GM23338 (cell line): ENCODE results near the gene PPA1. TPM values are rescaled to one million over a fixed set of nuclear protein-coding genes. Genes with fewer than 3 reads are reported as not detected.
A peak's percentile ranks its signal among the peaks of the same experiment; 100 is the strongest.

ENCODE experiments used
- ATAC-seq: fragments of 200-7000 bp; cut with Tn5 transposase; 3 replicates; pipeline ENCODE4 v1.9.1; 2020
- DNase-seq: peaks from one replicate; pipeline ENCODE4 v3.0.0-alpha.2; 2015; ENCODE audit warnings: low spot score
- H2AFZ ChIP-seq: fragments of 200-600 bp; sonication (generic); 2 replicates; pipeline ENCODE4 v1.8.0; 2016; ENCODE audit warnings: antibody characterized with exemption, mild to moderate bottlenecking, moderate library complexity
- H3F3A ChIP-seq: fragments of 200-600 bp; sonication (generic); replicated peaks from 2 replicates; pipeline ENCODE4 v1.8.0; 2017; ENCODE audit warnings: antibody characterized with exemption, mixed run types, low read depth
- H3K27ac ChIP-seq: fragments of 200-600 bp; sonication (generic); 2 replicates; pipeline ENCODE4 v1.6.1; 2016; ENCODE audit warnings: low read depth
- H3K27me3 ChIP-seq: fragments of 200-600 bp; sonication (generic); 2 replicates; pipeline ENCODE4 v1.8.0; 2016; ENCODE audit warnings: mild to moderate bottlenecking, mixed run types, moderate library complexity; ENCODE audit not compliant: insufficient read depth
- H3K36me3 ChIP-seq: fragments of 200-600 bp; sonication (generic); 2 replicates; pipeline ENCODE4 v1.8.0; 2016; ENCODE audit warnings: mild to moderate bottlenecking; ENCODE audit not compliant: insufficient read depth
- H3K4me1 ChIP-seq: fragments of 200-600 bp; sonication (generic); 2 replicates; pipeline ENCODE4 v1.8.0; 2016; ENCODE audit warnings: mild to moderate bottlenecking, moderate library complexity; ENCODE audit not compliant: insufficient read depth
- H3K4me2 ChIP-seq: fragments of 200-600 bp; sonication (generic); 2 replicates; pipeline ENCODE4 v1.7.1; 2017; ENCODE audit warnings: mixed run types
- H3K4me3 ChIP-seq: fragments of 200-600 bp; sonication (generic); 2 replicates; pipeline ENCODE4 v1.6.1; 2016; ENCODE audit warnings: mixed run types
- H3K79me2 ChIP-seq: fragments of 200-600 bp; sonication (generic); replicated peaks from 2 replicates; pipeline ENCODE4 v1.8.0; 2017; ENCODE audit warnings: mild to moderate bottlenecking; ENCODE audit not compliant: insufficient read depth
- H3K9me2 ChIP-seq: fragments of 200-600 bp; sonication (generic); 2 replicates; pipeline ENCODE4 v1.8.0; 2017; ENCODE audit not compliant: insufficient read depth
- H4K20me1 ChIP-seq: fragments of 200-600 bp; sonication (generic); replicated peaks from 2 replicates; pipeline ENCODE4 v1.8.0; 2017; ENCODE audit warnings: mild to moderate bottlenecking; ENCODE audit not compliant: insufficient read depth
- H3K27ac Mint-ChIP-seq: 2 replicates; pipeline ENCODE4 v1.8.0; 2020; ENCODE audit warnings: inconsistent platforms, mild to moderate bottlenecking, moderate library complexity, mixed read lengths
- H3K27me3 Mint-ChIP-seq: 3 replicates; pipeline ENCODE4 v1.8.0; 2022; ENCODE audit warnings: low read depth, mild to moderate bottlenecking, moderate library complexity, mixed read lengths, inconsistent platforms; ENCODE audit not compliant: insufficient read depth, poor library complexity
- H3K36me3 Mint-ChIP-seq: 3 replicates; pipeline ENCODE4 v1.8.0; 2021; ENCODE audit warnings: low read depth, mild to moderate bottlenecking, inconsistent platforms, moderate library complexity, mixed read lengths
- H3K4me1 Mint-ChIP-seq: 3 replicates; pipeline ENCODE4 v1.8.0; 2020; ENCODE audit warnings: mild to moderate bottlenecking, inconsistent platforms, mixed read lengths
- H3K4me3 Mint-ChIP-seq: 3 replicates; pipeline ENCODE4 v1.8.0; 2021; ENCODE audit warnings: moderate library complexity, mild to moderate bottlenecking, inconsistent platforms, mixed read lengths
- H3K9me3 Mint-ChIP-seq: 3 replicates; pipeline ENCODE4 v1.8.0; 2020; ENCODE audit warnings: moderate library complexity, mild to moderate bottlenecking, inconsistent platforms, mixed read lengths
- CREB1 ChIP-seq: fragments of 250-450 bp; sonication (Bioruptor Pico); IDR thresholded peaks from 2 replicates; pipeline ENCODE4 v1.5.0; 2020; ENCODE audit warnings: low read depth, mild to moderate bottlenecking, moderate library complexity
- EZH2 ChIP-seq: fragments of 200-600 bp; sonication (generic); IDR thresholded peaks from one replicate; pipeline ENCODE4 v1.8.0; 2017; ENCODE audit warnings: antibody characterized with exemption, mild to moderate bottlenecking, low read depth; ENCODE audit not compliant: unreplicated experiment
- EZH2phosphoT487 ChIP-seq: fragments of 200-600 bp; sonication (generic); IDR thresholded peaks from one replicate; pipeline ENCODE4 v1.8.1; 2018; ENCODE audit warnings: antibody characterized with exemption; ENCODE audit not compliant: unreplicated experiment
- JUNB ChIP-seq: IDR thresholded peaks from one replicate; pipeline ENCODE4 v1.6.1; 2016; ENCODE audit warnings: antibody characterized with exemption; ENCODE audit not compliant: unreplicated experiment
- NANOG ChIP-seq: IDR thresholded peaks from 2 replicates; pipeline ENCODE4 v1.6.1; 2016; ENCODE audit warnings: antibody characterized with exemption, borderline replicate concordance
- POLR2AphosphoS5 ChIP-seq: IDR thresholded peaks from 2 replicates; pipeline ENCODE4 v1.6.1; 2016; ENCODE audit warnings: antibody characterized with exemption, low read depth
- STAT1 ChIP-seq: IDR thresholded peaks from one replicate; pipeline ENCODE4 v1.6.1; 2016; ENCODE audit warnings: antibody characterized with exemption; ENCODE audit not compliant: unreplicated experiment
- ZNF114 ChIP-seq: fragments of 250-450 bp; sonication (Bioruptor Pico); IDR thresholded peaks from 2 replicates; pipeline ENCODE4 v1.5.0; 2020; ENCODE audit warnings: mild to moderate bottlenecking, moderate library complexity
- ZNF331 ChIP-seq: fragments of 250-450 bp; sonication (Bioruptor Pico); IDR thresholded peaks from 2 replicates; pipeline ENCODE4 v1.5.0; 2020; ENCODE audit warnings: low read depth, mild to moderate bottlenecking, moderate library complexity
- polyA plus RNA-seq: library from polyadenylated mRNA; unstranded; fragments of >200 nt; fragmentation: Nextera tagmentation; extraction: Ambion mirVana; gene quantifications from 2 replicates; pipeline ENCODE4 v1.2.1, GENCODE V29; 2016
- total RNA-seq: library from RNA; depleted of rRNA; stranded (reverse); fragments of >200 nt; shearing (Covaris generic); gene quantifications from 2 replicates; pipeline ENCODE4 v1.2.3, GENCODE V29; 2014
- TF ChIP-seq, protein P1 (sequence below): fragments of 250-450 bp; sonication (Bioruptor Pico); IDR thresholded peaks from 2 replicates; pipeline ENCODE4 v1.5.0; 2020; ENCODE audit warnings: mild to moderate bottlenecking, moderate library complexity
- TF ChIP-seq, protein P2 (sequence below): IDR thresholded peaks from one replicate; pipeline ENCODE4 v1.6.1; 2018; ENCODE audit warnings: antibody characterized with exemption; ENCODE audit not compliant: unreplicated experiment
- TF ChIP-seq, protein P3 (sequence below), 2 experiments: fragments of 200-600 bp in 1 of 2; sonication (generic) in 1 of 2; conservative IDR thresholded peaks; 2 replicates each; pipeline versions ENCODE4 v1.5.1 to v1.6.1; 2016 to 2017; ENCODE audit warnings: antibody characterized with exemption in 2 of 2, low read depth in 2 of 2, mild to moderate bottlenecking in 2 of 2, moderate library complexity in 1 of 2
- TF ChIP-seq, protein P4 (sequence below): IDR thresholded peaks from 2 replicates; pipeline ENCODE4 v1.6.1; 2016; ENCODE audit warnings: antibody characterized with exemption

Gene PPA1
- total and polyA plus RNA-seq, 2 experiments from 2014 or later = 135 to 228 TPM

DNA sequence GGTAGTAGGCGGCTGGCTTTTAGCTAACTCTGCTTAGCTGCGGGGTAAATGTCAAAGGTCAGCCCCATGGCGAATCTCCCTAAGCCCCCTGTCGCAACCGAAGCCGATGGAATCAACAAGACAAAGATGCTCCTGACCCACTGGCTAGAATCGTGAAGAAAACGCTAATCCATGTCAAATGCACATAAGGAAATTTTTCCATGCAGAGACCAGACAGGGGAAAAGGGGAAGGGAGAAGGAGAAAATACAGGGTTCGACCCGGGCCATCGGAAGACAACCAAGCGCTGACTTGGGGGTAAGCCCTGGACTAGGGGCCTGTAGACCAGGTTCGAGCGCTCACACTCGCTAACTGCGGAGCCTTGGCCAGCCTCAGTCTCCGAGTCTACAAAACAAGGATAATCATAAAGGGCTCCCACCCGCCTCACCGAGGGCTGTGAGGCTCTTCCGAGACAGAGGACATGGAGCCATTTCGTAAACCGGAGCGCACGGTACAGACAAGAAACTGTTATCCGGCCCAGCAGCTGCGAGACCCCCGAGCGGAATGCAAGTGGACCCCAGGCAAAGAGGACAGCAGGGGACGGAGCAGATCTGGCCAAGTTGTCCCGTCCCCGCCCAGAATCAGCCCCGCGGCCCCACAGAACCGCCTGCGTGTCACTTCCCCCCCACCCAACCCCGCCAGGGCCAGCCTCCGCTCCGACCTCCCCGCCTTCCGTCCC lies 63.4 kb downstream of the PPA1 start:
- H3F3A ChIP-seq = no peaks in the 10 kb centered on the region
- Mint-ChIP-seq H3K27me3 (peaks cover 4% of the 10 kb centered on the region), H3K36me3 (peaks cover 10% of the 10 kb centered on the region; the same call in 2 of the 3 replicates), H3K4me3 (peak overlapping the region; percentile 96), H3K9me3 (no peaks in the 10 kb centered on the region), H3K27ac (peak overlapping the region; percentile 90), H3K4me1 (peaks cover 16% of the 10 kb centered on the region; the same call in 2 of the 3 replicates)
- H3K4me2 ChIP-seq = peak overlapping the region; percentile 94
- no peaks in the 10 kb centered on the region for H3K36me3 ChIP-seq
- TF ChIP-seq CREB1 (CRISPR knock-in tag) (no peak), ZNF114 (CRISPR knock-in tag) (no peak), JUNB (no peak), POLR2AphosphoS5 (no peak), ZNF331 (no peak), STAT1 (no peak), EZH2 (no peak), NANOG (no peak), EZH2phosphoT487 (no peak)
- TF ChIP-seq, protein P1, sequence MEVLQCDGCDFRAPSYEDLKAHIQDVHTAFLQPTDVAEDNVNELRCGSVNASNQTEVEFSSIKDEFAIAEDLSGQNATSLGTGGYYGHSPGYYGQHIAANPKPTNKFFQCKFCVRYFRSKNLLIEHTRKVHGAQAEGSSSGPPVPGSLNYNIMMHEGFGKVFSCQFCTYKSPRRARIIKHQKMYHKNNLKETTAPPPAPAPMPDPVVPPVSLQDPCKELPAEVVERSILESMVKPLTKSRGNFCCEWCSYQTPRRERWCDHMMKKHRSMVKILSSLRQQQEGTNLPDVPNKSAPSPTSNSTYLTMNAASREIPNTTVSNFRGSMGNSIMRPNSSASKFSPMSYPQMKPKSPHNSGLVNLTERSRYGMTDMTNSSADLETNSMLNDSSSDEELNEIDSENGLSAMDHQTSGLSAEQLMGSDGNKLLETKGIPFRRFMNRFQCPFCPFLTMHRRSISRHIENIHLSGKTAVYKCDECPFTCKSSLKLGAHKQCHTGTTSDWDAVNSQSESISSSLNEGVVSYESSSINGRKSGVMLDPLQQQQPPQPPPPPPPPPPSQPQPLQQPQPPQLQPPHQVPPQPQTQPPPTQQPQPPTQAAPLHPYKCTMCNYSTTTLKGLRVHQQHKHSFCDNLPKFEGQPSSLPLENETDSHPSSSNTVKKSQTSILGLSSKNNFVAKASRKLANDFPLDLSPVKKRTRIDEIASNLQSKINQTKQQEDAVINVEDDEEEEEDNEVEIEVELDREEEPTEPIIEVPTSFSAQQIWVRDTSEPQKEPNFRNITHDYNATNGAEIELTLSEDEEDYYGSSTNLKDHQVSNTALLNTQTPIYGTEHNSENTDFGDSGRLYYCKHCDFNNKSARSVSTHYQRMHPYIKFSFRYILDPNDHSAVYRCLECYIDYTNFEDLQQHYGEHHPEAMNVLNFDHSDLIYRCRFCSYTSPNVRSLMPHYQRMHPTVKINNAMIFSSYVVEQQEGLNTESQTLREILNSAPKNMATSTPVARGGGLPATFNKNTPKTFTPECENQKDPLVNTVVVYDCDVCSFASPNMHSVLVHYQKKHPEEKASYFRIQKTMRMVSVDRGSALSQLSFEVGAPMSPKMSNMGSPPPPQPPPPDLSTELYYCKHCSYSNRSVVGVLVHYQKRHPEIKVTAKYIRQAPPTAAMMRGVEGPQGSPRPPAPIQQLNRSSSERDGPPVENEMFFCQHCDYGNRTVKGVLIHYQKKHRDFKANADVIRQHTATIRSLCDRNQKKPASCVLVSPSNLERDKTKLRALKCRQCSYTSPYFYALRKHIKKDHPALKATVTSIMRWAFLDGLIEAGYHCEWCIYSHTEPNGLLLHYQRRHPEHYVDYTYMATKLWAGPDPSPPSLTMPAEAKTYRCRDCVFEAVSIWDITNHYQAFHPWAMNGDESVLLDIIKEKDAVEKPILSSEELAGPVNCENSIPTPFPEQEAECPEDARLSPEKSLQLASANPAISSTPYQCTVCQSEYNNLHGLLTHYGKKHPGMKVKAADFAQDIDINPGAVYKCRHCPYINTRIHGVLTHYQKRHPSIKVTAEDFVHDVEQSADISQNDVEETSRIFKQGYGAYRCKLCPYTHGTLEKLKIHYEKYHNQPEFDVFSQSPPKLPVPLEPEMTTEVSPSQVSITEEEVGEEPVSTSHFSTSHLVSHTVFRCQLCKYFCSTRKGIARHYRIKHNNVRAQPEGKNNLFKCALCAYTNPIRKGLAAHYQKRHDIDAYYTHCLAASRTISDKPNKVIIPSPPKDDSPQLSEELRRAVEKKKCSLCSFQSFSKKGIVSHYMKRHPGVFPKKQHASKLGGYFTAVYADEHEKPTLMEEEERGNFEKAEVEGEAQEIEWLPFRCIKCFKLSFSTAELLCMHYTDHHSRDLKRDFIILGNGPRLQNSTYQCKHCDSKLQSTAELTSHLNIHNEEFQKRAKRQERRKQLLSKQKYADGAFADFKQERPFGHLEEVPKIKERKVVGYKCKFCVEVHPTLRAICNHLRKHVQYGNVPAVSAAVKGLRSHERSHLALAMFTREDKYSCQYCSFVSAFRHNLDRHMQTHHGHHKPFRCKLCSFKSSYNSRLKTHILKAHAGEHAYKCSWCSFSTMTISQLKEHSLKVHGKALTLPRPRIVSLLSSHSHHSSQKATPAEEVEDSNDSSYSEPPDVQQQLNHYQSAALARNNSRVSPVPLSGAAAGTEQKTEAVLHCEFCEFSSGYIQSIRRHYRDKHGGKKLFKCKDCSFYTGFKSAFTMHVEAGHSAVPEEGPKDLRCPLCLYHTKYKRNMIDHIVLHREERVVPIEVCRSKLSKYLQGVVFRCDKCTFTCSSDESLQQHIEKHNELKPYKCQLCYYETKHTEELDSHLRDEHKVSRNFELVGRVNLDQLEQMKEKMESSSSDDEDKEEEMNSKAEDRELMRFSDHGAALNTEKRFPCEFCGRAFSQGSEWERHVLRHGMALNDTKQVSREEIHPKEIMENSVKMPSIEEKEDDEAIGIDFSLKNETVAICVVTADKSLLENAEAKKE (CRISPR knock-in tag) = no peak
- TF ChIP-seq, protein P2, sequence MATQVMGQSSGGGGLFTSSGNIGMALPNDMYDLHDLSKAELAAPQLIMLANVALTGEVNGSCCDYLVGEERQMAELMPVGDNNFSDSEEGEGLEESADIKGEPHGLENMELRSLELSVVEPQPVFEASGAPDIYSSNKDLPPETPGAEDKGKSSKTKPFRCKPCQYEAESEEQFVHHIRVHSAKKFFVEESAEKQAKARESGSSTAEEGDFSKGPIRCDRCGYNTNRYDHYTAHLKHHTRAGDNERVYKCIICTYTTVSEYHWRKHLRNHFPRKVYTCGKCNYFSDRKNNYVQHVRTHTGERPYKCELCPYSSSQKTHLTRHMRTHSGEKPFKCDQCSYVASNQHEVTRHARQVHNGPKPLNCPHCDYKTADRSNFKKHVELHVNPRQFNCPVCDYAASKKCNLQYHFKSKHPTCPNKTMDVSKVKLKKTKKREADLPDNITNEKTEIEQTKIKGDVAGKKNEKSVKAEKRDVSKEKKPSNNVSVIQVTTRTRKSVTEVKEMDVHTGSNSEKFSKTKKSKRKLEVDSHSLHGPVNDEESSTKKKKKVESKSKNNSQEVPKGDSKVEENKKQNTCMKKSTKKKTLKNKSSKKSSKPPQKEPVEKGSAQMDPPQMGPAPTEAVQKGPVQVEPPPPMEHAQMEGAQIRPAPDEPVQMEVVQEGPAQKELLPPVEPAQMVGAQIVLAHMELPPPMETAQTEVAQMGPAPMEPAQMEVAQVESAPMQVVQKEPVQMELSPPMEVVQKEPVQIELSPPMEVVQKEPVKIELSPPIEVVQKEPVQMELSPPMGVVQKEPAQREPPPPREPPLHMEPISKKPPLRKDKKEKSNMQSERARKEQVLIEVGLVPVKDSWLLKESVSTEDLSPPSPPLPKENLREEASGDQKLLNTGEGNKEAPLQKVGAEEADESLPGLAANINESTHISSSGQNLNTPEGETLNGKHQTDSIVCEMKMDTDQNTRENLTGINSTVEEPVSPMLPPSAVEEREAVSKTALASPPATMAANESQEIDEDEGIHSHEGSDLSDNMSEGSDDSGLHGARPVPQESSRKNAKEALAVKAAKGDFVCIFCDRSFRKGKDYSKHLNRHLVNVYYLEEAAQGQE = no peak
- TF ChIP-seq, protein P3, sequence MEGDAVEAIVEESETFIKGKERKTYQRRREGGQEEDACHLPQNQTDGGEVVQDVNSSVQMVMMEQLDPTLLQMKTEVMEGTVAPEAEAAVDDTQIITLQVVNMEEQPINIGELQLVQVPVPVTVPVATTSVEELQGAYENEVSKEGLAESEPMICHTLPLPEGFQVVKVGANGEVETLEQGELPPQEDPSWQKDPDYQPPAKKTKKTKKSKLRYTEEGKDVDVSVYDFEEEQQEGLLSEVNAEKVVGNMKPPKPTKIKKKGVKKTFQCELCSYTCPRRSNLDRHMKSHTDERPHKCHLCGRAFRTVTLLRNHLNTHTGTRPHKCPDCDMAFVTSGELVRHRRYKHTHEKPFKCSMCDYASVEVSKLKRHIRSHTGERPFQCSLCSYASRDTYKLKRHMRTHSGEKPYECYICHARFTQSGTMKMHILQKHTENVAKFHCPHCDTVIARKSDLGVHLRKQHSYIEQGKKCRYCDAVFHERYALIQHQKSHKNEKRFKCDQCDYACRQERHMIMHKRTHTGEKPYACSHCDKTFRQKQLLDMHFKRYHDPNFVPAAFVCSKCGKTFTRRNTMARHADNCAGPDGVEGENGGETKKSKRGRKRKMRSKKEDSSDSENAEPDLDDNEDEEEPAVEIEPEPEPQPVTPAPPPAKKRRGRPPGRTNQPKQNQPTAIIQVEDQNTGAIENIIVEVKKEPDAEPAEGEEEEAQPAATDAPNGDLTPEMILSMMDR (conservative IDR thresholded peaks at IDR 0.05; ENCODE audit: low read depth in 2 of 2) = no peak
- TF ChIP-seq, protein P4, sequence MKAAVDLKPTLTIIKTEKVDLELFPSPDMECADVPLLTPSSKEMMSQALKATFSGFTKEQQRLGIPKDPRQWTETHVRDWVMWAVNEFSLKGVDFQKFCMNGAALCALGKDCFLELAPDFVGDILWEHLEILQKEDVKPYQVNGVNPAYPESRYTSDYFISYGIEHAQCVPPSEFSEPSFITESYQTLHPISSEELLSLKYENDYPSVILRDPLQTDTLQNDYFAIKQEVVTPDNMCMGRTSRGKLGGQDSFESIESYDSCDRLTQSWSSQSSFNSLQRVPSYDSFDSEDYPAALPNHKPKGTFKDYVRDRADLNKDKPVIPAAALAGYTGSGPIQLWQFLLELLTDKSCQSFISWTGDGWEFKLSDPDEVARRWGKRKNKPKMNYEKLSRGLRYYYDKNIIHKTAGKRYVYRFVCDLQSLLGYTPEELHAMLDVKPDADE = no peak
- no peak overlapping the region for H3K27ac ChIP-seq
- peak overlapping the region; percentile 91 for H3K4me3 ChIP-seq
- DNase-seq = peak; percentile 33
- no peaks in the 10 kb centered on the region for H3K9me2 ChIP-seq
- peak overlapping the region; percentile 56; the same call in 1 of the 2 replicates for H2AFZ ChIP-seq
- ATAC-seq = peak; percentile 13
- H3K4me1 ChIP-seq = peaks cover 6% of the 10 kb centered on the region
- H4K20me1 ChIP-seq = peaks cover 34% of the 10 kb centered on the region
- H3K79me2 ChIP-seq = peaks cover 53% of the 10 kb centered on the region
- no peaks in the 10 kb centered on the region for H3K27me3 ChIP-seq
